Endodermal cell (in vitro differentiated cells): ENCODE results near the gene LATS1. TPM values are rescaled to one million over a fixed set of nuclear protein-coding genes. Genes with fewer than 3 reads are reported as not detected.
"Not testable (repeated sequence)": the region's sequence is repeated elsewhere in the genome, so short reads cannot be mapped to it uniquely, and the experiment has no call there.

Source experiments
- DNase-seq: peaks from one replicate; pipeline ENCODE4 v3.0.0-alpha.2; 2017
- H3K27ac ChIP-seq: 2 replicates; pipeline ENCODE4 v1.5.1; 2013; ENCODE audit warnings: mild to moderate bottlenecking, low read depth, low read length, moderate library complexity
- H3K27me3 ChIP-seq: 2 replicates; pipeline ENCODE4 v1.6.1; 2013; ENCODE audit warnings: mild to moderate bottlenecking, low read length, moderate library complexity; ENCODE audit not compliant: insufficient read depth, control insufficient read depth, poor library complexity, severe bottlenecking
- H3K36me3 ChIP-seq: 2 replicates; pipeline ENCODE4 v1.7.0; 2013; ENCODE audit warnings: mild to moderate bottlenecking, low read length, moderate library complexity; ENCODE audit not compliant: control insufficient read depth, insufficient read depth
- H3K4me1 ChIP-seq: one replicate; pipeline ENCODE4 v1.7.0; 2013; ENCODE audit warnings: low read length; ENCODE audit not compliant: control insufficient read depth, insufficient read depth
- H3K4me3 ChIP-seq: 2 replicates; pipeline ENCODE4 v1.5.1; 2013; ENCODE audit warnings: mild to moderate bottlenecking, low read length, moderate library complexity
- H3K9ac ChIP-seq: 2 replicates; pipeline ENCODE4 v1.6.1; 2013; ENCODE audit warnings: mild to moderate bottlenecking, low read length, moderate library complexity; ENCODE audit not compliant: poor library complexity, severe bottlenecking; ENCODE audit errors: extremely low read depth
- H3K9me3 ChIP-seq: 2 replicates; pipeline ENCODE4 v1.6.1; 2013; ENCODE audit warnings: mild to moderate bottlenecking, low read length, moderate library complexity; ENCODE audit not compliant: control insufficient read depth
- H3K27ac Mint-ChIP-seq: 2 replicates; pipeline ENCODE4 v1.8.0; 2020; ENCODE audit warnings: mixed read lengths
- H3K27me3 Mint-ChIP-seq: 2 replicates; pipeline ENCODE4 v1.8.0; 2021; ENCODE audit warnings: mild to moderate bottlenecking, mixed read lengths; ENCODE audit not compliant: insufficient read depth
- H3K36me3 Mint-ChIP-seq: 2 replicates; pipeline ENCODE4 v1.8.0; 2020; ENCODE audit warnings: low read depth, mixed read lengths
- H3K4me1 Mint-ChIP-seq: 2 replicates; pipeline ENCODE4 v1.8.0; 2020; ENCODE audit warnings: mixed read lengths
- H3K4me3 Mint-ChIP-seq: 2 replicates; pipeline ENCODE4 v1.8.0; 2020; ENCODE audit warnings: mild to moderate bottlenecking, moderate library complexity, mixed read lengths
- H3K9me3 Mint-ChIP-seq: 2 replicates; pipeline ENCODE4 v1.8.0; 2020; ENCODE audit warnings: mild to moderate bottlenecking, mixed read lengths
- WGBS, 2 experiments: methylation state at CpG; one replicate each; pipeline versions ENCODE4 v1.1.5 to v1.1.7; 2013; ENCODE audit warnings: missing lambda C conversion rate in 2 of 2, mixed read lengths in 1 of 2; ENCODE audit not compliant: insufficient coverage in 1 of 2, insufficient read length in 1 of 2; 5-methylcytosine and 5-hydroxymethylcytosine counted together
- total RNA-seq, 2 donors: library from RNA; stranded (reverse); fragmentation: NEBNext Ultra II Directional in 1 of 2; extraction: Animal tissue kit (Norgen Biotek cat#: 25700) in 1 of 2; gene quantifications; 2 replicates in 1 of 2; 3 replicates in 1 of 2; pipeline ENCODE4 v1.2.1, GENCODE V29; 2021
- TF ChIP-seq, protein P1 (sequence below): fragments of 200-600 bp; sonication (generic); conservative IDR thresholded peaks from 2 replicates; pipeline ENCODE4 v1.5.0; 2021; ENCODE audit warnings: antibody characterized with exemption, mild to moderate bottlenecking

Gene LATS1
- total RNA-seq, 2 donors from 2014 or later = 33.7 to 34.7 TPM

DNA sequence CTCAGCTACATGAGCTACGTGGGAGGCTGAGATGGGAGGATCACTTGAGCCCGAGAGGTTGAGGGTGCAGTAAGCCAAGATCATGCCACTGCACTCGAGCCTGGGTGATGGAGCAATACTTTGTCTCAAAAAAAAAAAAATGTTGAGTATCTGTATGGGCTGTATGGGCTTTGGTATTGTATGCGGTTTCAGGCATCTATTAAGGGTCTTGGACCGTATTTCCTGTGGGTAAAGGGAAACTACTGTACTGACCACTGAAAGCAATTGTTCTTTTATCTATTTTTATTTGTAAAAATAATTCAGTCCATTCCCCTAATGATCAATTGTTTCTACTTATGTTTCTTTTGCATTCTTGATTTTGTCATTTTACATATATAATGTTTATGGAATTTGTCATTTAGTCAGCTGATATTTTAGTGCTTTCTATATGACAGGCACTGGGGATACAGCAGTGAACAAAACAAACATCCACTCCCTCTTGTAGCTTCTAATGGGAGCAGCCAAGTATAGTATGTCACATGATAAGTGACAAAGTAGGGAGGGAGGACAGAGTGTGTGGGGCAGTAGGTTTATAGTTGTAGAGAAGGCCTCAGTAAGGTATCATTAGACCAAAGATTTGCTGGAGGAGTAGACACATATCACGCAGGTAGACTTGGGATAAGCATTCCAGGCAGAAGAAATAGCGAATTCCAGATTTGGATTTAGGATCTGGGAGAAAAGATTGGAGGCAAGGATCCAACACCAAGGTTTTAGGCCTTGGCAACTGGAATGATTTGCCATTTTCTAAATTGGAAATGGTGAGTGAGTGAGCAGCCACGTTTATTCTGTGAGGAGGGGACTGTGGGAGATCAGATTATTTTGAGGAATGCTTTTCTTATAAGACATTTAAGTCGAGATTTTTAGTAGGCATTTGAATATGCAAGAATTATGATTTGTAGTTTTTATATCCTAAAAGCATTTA, 37.7 kb upstream of the LATS1 start:
- H3K9me3 ChIP-seq = no peaks in the 10 kb centered on the region
- no peaks in the 10 kb centered on the region for H3K9me3 Mint-ChIP-seq
- no peak overlapping the region for H3K9ac ChIP-seq
- DNase-seq = no peak
- peak overlapping the region; percentile 12 for H3K27ac Mint-ChIP-seq
- H3K36me3 Mint-ChIP-seq = peaks cover 17% of the 10 kb centered on the region
- H3K36me3 ChIP-seq = peaks cover 13% of the 10 kb centered on the region
- no peak overlapping the region for H3K27ac ChIP-seq
- 91 to 94% methylated on average over 5 to 9 of the region's 9 CpGs for WGBS, 2 experiments
- TF ChIP-seq, protein P1, sequence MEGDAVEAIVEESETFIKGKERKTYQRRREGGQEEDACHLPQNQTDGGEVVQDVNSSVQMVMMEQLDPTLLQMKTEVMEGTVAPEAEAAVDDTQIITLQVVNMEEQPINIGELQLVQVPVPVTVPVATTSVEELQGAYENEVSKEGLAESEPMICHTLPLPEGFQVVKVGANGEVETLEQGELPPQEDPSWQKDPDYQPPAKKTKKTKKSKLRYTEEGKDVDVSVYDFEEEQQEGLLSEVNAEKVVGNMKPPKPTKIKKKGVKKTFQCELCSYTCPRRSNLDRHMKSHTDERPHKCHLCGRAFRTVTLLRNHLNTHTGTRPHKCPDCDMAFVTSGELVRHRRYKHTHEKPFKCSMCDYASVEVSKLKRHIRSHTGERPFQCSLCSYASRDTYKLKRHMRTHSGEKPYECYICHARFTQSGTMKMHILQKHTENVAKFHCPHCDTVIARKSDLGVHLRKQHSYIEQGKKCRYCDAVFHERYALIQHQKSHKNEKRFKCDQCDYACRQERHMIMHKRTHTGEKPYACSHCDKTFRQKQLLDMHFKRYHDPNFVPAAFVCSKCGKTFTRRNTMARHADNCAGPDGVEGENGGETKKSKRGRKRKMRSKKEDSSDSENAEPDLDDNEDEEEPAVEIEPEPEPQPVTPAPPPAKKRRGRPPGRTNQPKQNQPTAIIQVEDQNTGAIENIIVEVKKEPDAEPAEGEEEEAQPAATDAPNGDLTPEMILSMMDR = no peak
- no peak overlapping the region for H3K4me3 Mint-ChIP-seq
- H3K4me3 ChIP-seq = no peak overlapping the region
- peaks cover 3% of the 10 kb centered on the region for H3K4me1 Mint-ChIP-seq
- H3K27me3 ChIP-seq = no peaks in the 10 kb centered on the region
- no peaks in the 10 kb centered on the region for H3K27me3 Mint-ChIP-seq
- H3K4me1 ChIP-seq = no peaks in the 10 kb centered on the region

DNA sequence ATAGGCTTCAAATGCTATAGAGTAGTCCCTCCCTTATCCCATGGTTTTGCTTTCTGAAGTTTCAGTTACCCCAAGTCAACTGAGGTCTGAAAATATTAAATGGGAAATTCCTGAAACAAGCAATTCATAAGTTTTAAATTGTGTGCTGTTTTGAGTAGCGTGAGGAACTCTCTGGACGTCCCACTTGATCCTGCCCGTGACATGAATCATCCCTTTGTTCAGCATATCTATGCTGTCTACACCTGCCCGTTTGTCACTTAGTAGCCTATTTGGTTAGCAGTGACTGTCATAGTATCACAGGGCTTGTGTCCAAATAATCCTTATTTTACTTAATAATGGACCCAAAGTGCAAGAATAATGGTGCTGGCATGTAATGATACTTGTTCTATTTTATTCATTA, 36.6 kb upstream of the LATS1 start:
- H3K36me3 ChIP-seq = peaks cover 6% of the 10 kb centered on the region
- TF ChIP-seq, protein P1 = no peak
- H3K9me3 ChIP-seq = no peaks in the 10 kb centered on the region
- no peak overlapping the region for H3K4me3 ChIP-seq
- Mint-ChIP-seq H3K36me3 (peaks cover 9% of the 10 kb centered on the region), H3K27me3 (no peaks in the 10 kb centered on the region), H3K4me3 (no peak overlapping the region), H3K27ac (no peak overlapping the region), H3K4me1 (peaks cover 6% of the 10 kb centered on the region), H3K9me3 (no peaks in the 10 kb centered on the region)
- no peak for DNase-seq
- no peaks in the 10 kb centered on the region for H3K27me3 ChIP-seq
- no peak overlapping the region for H3K9ac ChIP-seq
- WGBS, 2 experiments = 94% methylated on average over 4 of the region's 4 CpGs
- H3K4me1 ChIP-seq = no peaks in the 10 kb centered on the region
- no peak overlapping the region for H3K27ac ChIP-seq

DNA sequence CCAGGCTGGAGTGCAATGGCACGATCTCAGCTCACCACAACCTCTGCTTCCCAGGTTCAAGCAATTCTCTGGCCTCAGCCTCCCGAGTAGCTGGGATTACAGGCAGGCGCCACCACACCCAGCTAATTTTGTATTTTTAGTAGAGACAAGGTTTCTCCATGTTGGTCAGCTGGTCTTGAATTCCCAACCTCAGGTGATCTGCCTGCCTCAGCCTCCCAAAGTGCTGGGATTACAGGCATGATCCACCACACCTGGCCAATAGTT, 35.4 kb upstream of the LATS1 start:
- H3K27ac Mint-ChIP-seq, H3K4me3 Mint-ChIP-seq, H3K27me3 ChIP-seq, H3K27me3 Mint-ChIP-seq, H3K36me3 ChIP-seq, DNase-seq, H3K9me3 Mint-ChIP-seq, H3K4me1 Mint-ChIP-seq, H3K4me1 ChIP-seq, H3K4me3 ChIP-seq, H3K9me3 ChIP-seq, H3K36me3 Mint-ChIP-seq, H3K27ac ChIP-seq, H3K9ac ChIP-seq: not testable (repeated sequence)
- 87 to 89% methylated on average over 3 of the region's 3 CpGs for WGBS, 2 experiments
